Measurements from ENCODE around the gene PCDHGA1.

DNA sequence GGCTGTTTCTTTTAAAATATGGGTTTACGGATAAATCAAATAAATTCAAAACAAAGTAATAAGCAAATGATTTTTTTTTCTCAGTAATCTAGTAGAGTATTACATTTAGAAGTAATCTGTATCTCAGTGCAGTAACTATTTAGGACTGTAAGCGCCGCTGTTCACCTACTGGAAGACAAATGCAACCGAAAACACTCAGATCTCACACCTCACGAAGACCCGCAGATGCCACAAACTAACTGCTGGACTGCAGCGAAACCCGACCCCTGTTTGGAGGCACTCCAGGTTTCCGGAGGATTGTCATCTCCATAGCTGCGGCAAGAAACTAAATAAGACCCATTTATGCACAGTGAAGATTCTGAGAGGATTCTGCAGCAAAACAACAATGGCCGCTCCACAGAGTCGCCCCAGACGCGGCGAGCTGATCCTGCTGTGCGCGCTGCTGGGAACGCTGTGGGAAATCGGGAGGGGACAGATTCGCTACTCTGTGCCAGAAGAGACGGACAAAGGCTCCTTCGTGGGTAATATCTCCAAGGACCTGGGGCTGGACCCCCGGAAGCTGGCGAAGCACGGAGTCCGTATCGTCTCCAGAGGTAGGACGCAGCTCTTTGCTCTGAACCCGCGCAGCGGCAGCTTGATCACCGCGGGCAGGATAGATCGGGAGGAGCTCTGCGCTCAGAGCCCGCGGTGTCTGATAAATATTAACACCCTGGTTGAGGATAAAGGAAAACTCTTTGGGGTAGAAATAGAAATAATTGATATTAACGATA is 62.3 kb downstream of the PCDHGA1 start, which contains the start of gene PCDHGA8:
- TF ChIP-seq, protein P1, sequence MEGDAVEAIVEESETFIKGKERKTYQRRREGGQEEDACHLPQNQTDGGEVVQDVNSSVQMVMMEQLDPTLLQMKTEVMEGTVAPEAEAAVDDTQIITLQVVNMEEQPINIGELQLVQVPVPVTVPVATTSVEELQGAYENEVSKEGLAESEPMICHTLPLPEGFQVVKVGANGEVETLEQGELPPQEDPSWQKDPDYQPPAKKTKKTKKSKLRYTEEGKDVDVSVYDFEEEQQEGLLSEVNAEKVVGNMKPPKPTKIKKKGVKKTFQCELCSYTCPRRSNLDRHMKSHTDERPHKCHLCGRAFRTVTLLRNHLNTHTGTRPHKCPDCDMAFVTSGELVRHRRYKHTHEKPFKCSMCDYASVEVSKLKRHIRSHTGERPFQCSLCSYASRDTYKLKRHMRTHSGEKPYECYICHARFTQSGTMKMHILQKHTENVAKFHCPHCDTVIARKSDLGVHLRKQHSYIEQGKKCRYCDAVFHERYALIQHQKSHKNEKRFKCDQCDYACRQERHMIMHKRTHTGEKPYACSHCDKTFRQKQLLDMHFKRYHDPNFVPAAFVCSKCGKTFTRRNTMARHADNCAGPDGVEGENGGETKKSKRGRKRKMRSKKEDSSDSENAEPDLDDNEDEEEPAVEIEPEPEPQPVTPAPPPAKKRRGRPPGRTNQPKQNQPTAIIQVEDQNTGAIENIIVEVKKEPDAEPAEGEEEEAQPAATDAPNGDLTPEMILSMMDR (IDR thresholded peaks at IDR 0.05; ENCODE audit: poor library complexity, severe bottlenecking): no peak
- TF ChIP-seq POLR2AphosphoS5 (IDR thresholded peaks at IDR 0.05): no peak
